ENCODE results near the gene ARHGEF11.

DNA sequence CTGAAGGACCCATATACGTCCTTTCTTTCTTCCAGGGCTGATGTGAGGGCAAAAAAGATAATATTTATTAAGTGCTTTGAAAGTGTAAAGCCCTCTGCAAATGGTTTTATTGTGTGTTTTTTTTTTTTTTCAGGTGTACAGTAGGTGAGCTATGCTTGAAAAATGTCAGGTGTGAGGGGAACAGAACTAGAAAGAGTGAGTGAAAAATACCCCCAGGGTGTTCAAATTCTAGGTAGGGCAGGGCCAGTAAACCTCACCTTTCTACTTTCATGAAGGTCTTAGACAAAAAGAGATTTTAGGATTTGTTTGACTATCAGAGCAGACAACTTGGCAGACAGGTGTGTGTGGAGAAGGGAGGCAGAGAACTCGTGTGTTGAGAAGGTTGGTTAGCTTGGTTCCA lies 51.3 kb downstream of the ARHGEF11 start:
- TF ChIP-seq POLR2AphosphoS5 (IDR thresholded peaks at IDR 0.05), result no peak
- no peak for TF ChIP-seq POLR2A (IDR thresholded peaks at IDR 0.05)

Data from spleen (tissue), 3 donors.